ENCODE results near the gene AOPEP.

GRCh38 chr9:94952565-94953373, 226.3 kb downstream of the AOPEP start:
- TF ChIP-seq, protein P1, sequence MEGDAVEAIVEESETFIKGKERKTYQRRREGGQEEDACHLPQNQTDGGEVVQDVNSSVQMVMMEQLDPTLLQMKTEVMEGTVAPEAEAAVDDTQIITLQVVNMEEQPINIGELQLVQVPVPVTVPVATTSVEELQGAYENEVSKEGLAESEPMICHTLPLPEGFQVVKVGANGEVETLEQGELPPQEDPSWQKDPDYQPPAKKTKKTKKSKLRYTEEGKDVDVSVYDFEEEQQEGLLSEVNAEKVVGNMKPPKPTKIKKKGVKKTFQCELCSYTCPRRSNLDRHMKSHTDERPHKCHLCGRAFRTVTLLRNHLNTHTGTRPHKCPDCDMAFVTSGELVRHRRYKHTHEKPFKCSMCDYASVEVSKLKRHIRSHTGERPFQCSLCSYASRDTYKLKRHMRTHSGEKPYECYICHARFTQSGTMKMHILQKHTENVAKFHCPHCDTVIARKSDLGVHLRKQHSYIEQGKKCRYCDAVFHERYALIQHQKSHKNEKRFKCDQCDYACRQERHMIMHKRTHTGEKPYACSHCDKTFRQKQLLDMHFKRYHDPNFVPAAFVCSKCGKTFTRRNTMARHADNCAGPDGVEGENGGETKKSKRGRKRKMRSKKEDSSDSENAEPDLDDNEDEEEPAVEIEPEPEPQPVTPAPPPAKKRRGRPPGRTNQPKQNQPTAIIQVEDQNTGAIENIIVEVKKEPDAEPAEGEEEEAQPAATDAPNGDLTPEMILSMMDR (IDR thresholded peaks at IDR 0.05): no peak
- TF ChIP-seq POLR2A (IDR thresholded peaks at IDR 0.05): no peak
